Neural cell (in vitro differentiated cells): ENCODE measurements around the gene COL8A1.

Experiments used
- RAD21 ChIP-seq: fragments of 450-650 bp; conservative IDR thresholded peaks from 2 replicates; pipeline ENCODE4 v1.6.1; 2014; ENCODE audit warnings: antibody characterized with exemption, mild to moderate bottlenecking, moderate library complexity
- TF ChIP-seq, protein P1 (sequence below): fragments of 450-650 bp; IDR thresholded peaks from 2 replicates; pipeline ENCODE4 v1.5.1; 2014; ENCODE audit warnings: antibody characterized with exemption, mild to moderate bottlenecking, moderate library complexity; ENCODE audit not compliant: poor library complexity, severe bottlenecking

DNA sequence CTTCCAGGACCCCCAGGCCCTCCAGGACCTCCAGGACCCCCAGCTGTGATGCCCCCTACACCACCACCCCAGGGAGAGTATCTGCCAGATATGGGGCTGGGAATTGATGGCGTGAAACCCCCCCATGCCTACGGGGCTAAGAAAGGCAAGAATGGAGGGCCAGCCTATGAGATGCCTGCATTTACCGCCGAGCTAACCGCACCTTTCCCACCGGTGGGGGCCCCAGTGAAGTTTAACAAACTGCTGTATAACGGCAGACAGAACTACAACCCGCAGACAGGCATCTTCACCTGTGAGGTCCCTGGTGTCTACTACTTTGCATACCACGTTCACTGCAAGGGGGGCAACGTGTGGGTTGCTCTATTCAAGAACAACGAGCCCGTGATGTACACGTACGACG lies 157.2 kb downstream of the COL8A1 start:
- TF ChIP-seq RAD21, result no peak
- TF ChIP-seq, protein P1, sequence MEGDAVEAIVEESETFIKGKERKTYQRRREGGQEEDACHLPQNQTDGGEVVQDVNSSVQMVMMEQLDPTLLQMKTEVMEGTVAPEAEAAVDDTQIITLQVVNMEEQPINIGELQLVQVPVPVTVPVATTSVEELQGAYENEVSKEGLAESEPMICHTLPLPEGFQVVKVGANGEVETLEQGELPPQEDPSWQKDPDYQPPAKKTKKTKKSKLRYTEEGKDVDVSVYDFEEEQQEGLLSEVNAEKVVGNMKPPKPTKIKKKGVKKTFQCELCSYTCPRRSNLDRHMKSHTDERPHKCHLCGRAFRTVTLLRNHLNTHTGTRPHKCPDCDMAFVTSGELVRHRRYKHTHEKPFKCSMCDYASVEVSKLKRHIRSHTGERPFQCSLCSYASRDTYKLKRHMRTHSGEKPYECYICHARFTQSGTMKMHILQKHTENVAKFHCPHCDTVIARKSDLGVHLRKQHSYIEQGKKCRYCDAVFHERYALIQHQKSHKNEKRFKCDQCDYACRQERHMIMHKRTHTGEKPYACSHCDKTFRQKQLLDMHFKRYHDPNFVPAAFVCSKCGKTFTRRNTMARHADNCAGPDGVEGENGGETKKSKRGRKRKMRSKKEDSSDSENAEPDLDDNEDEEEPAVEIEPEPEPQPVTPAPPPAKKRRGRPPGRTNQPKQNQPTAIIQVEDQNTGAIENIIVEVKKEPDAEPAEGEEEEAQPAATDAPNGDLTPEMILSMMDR, result no peak
